K562 (cell line): ENCODE measurements around the gene PLK5. TPM values are rescaled to one million over a fixed set of nuclear protein-coding genes. Genes with fewer than 3 reads are reported as not detected.
A peak's percentile ranks its signal among the peaks of the same experiment; 100 is the strongest.

ENCODE experiments used
- CC2D1A ChIP-seq: fragments of 450-650 bp; IDR thresholded peaks from 2 replicates; pipeline ENCODE4 v1.6.1; 2017; ENCODE audit warnings: mild to moderate bottlenecking
- CCAR2 ChIP-seq: fragments of 200-400 bp; formaldehyde crosslinking; IDR thresholded peaks from 2 replicates; pipeline ENCODE4 v1.6.1; 2017; ENCODE audit warnings: mild to moderate bottlenecking, low read depth, low read length
- CHD1 ChIP-seq: fragments of 200-600 bp; sonication (generic); IDR thresholded peaks from one replicate; pipeline ENCODE4 v1.6.1; 2012; ENCODE audit warnings: mild to moderate bottlenecking, moderate library complexity, low read length, inconsistent platforms
- CSDE1 ChIP-seq, 2 experiments: fragments of 450-650 bp; IDR thresholded peaks; 2 replicates each; pipeline ENCODE4 v1.6.1; 2016; ENCODE audit warnings: mild to moderate bottlenecking in 1 of 2
- DIDO1 ChIP-seq: fragments of 450-650 bp; IDR thresholded peaks from 2 replicates; pipeline ENCODE4 v1.6.1; 2016; ENCODE audit warnings: low read depth, missing biosample characterization, missing genetic modification characterization
- EWSR1 ChIP-seq: fragments of 450-650 bp; IDR thresholded peaks from 2 replicates; pipeline ENCODE4 v1.6.1; 2018; ENCODE audit warnings: borderline replicate concordance, mild to moderate bottlenecking, low read depth, moderate library complexity; ENCODE audit not compliant: partially characterized antibody
- FOXK1 ChIP-seq: sonication (generic); formaldehyde crosslinking; IDR thresholded peaks from 2 replicates; pipeline ENCODE4 v1.8.0; 2022; ENCODE audit warnings: missing genetic modification reagents, mild to moderate bottlenecking, borderline replicate concordance
- FUS ChIP-seq: fragments of 200-400 bp; formaldehyde crosslinking; optimal IDR thresholded peaks from 2 replicates; pipeline ENCODE3; 2017; ENCODE audit warnings: low read depth, low read length
- IFI16 ChIP-seq: fragments of 250-450 bp; sonication (Bioruptor Pico); IDR thresholded peaks from 2 replicates; pipeline ENCODE4 v2.1.2; 2022; ENCODE audit warnings: mild to moderate bottlenecking, inconsistent platforms
- KDM2B ChIP-seq: fragments of 250-450 bp; sonication (Bioruptor Pico); IDR thresholded peaks from 2 replicates; pipeline ENCODE4 v1.8.0; 2021; ENCODE audit warnings: mild to moderate bottlenecking, moderate library complexity
- KLF6 ChIP-seq: fragments of 250-450 bp; sonication (Bioruptor Pico); IDR thresholded peaks from 2 replicates; pipeline ENCODE4 v1.4.0; 2020; ENCODE audit warnings: mild to moderate bottlenecking, moderate library complexity, borderline replicate concordance
- L3MBTL2 ChIP-seq: fragments of 450-650 bp; IDR thresholded peaks from 2 replicates; pipeline ENCODE4 v1.6.1; 2016; ENCODE audit warnings: mild to moderate bottlenecking, moderate library complexity
- LCOR ChIP-seq: sonication (generic); formaldehyde crosslinking; IDR thresholded peaks from 2 replicates; pipeline ENCODE4 v1.8.0; 2022; ENCODE audit warnings: mild to moderate bottlenecking, missing genetic modification reagents
- MAX ChIP-seq: sonication (generic); formaldehyde crosslinking; IDR thresholded peaks from 2 replicates; pipeline ENCODE4 v1.9.0; 2022; ENCODE audit warnings: mild to moderate bottlenecking, missing genetic modification reagents
- MCM5 ChIP-seq: fragments of 450-650 bp; IDR thresholded peaks from 2 replicates; pipeline ENCODE4 v1.6.1; 2016; ENCODE audit warnings: low read depth
- MIER1 ChIP-seq: fragments of 450-650 bp; IDR thresholded peaks from 2 replicates; pipeline ENCODE4 v1.6.1; 2016; ENCODE audit warnings: antibody characterized with exemption, mild to moderate bottlenecking, low read depth
- MNT ChIP-seq, 2 experiments: fragments of 450-650 bp; conservative IDR thresholded peaks; 2 replicates each; pipeline ENCODE4 v1.6.1; 2017; ENCODE audit warnings: mild to moderate bottlenecking in 2 of 2, moderate library complexity in 2 of 2
- NELFE ChIP-seq: IDR thresholded peaks from 2 replicates; pipeline ENCODE4 v1.6.1; 2011; ENCODE audit warnings: mild to moderate bottlenecking; ENCODE audit not compliant: insufficient read depth, insufficient read length
- POLR2H ChIP-seq: IDR thresholded peaks from 2 replicates; pipeline ENCODE4 v1.6.1; 2016; ENCODE audit warnings: missing genetic modification characterization, low read depth, mild to moderate bottlenecking, control low read depth, missing compliant biosample characterization, moderate library complexity
- PRMT5 ChIP-seq: sonication (generic); formaldehyde crosslinking; IDR thresholded peaks from 2 replicates; pipeline ENCODE4 v1.5.0; 2020; ENCODE audit warnings: missing genetic modification reagents
- RBM39 ChIP-seq: fragments of 200-400 bp; formaldehyde crosslinking; optimal IDR thresholded peaks from 2 replicates; pipeline ENCODE3; 2018; ENCODE audit warnings: low read depth, low read length
- RFX1 ChIP-seq: fragments of 450-650 bp; IDR thresholded peaks from 2 replicates; pipeline ENCODE4 v1.6.1; 2016; ENCODE audit warnings: mild to moderate bottlenecking, moderate library complexity
- SIN3A ChIP-seq, 2 experiments: fragments of 150-350 bp in 1 of 2; IDR thresholded peaks; 2 replicates each; pipeline ENCODE4 v1.6.1; 2011 to 2016; ENCODE audit warnings: borderline replicate concordance in 2 of 2, low read depth in 2 of 2, low read length in 2 of 2, mild to moderate bottlenecking in 2 of 2, moderate library complexity in 2 of 2; ENCODE audit not compliant: control insufficient read depth in 1 of 2
- STAT5B ChIP-seq: fragments of 250-450 bp; sonication (Bioruptor Pico); IDR thresholded peaks from 2 replicates; pipeline ENCODE4 v1.8.0; 2021; ENCODE audit warnings: mild to moderate bottlenecking, inconsistent platforms
- ZNF445 ChIP-seq: fragments of 250-450 bp; sonication (Bioruptor Pico); IDR thresholded peaks from 2 replicates; pipeline ENCODE4 v1.4.0; 2020; ENCODE audit warnings: low read depth, mild to moderate bottlenecking, moderate library complexity
- polyA plus RNA-seq, 8 experiments: library from polyadenylated mRNA; depleted of rRNA in 4 of 8; stranded (reverse) in 5 of 8; unstranded in 3 of 8; fragments of >200 nt; fragmentation: Nextera tagmentation in 2 of 8; fragmentation: Illumina TruSeq in 1 of 8; extraction: Ambion mirVana in 2 of 8; extraction: Trizol in 1 of 8; gene quantifications; 2 replicates each; pipeline versions ENCODE4 v1.2.1 to v1.2.3, GENCODE V29; 2011 to 2014; ENCODE audit warnings: inconsistent platforms in 1 of 8, missing spikeins in 1 of 8
- total RNA-seq, 7 experiments: library from RNA; depleted of rRNA in 6 of 7; stranded (reverse); fragments of >200 nt in 6 of 7; fragmentation: Illumina TruSeq in 2 of 7; extraction: Trizol in 2 of 7; gene quantifications; 2 replicates each; pipeline versions ENCODE4 v1.2.1 to v1.2.3, GENCODE V29; 2011 to 2021; ENCODE audit warnings: low replicate concordance in 1 of 7

PLK5 gene
- total and polyA plus RNA-seq, 9 of the 15 experiments (the other 6 are each of a cell fraction or from before 2014, with no cell fraction given): 0.04 to 0.23 (median 0.11) TPM; not detected in 5

- TF ChIP-seq IFI16 (CRISPR knock-in tag) (no peak), PRMT5 (CRISPR knock-in tag) (no peak), MNT (conservative IDR thresholded peaks at IDR 0.05) (peak in 1 of 2 experiments; percentile 70; a peak in 2 of 4 replicates), MIER1 (no peak), CCAR2 (no peak), FUS (peak; percentile 81), CHD1 (peak; percentile 94), POLR2H (tag) (no peak), STAT5B (CRISPR knock-in tag) (no peak), ZNF445 (CRISPR knock-in tag) (no peak), FOXK1 (no peak), MCM5 (no peak), DIDO1 (no peak), CSDE1 (IDR thresholded peaks at IDR 0.05) (no peak), SIN3A (IDR thresholded peaks at IDR 0.05; ENCODE audit: borderline replicate concordance in 2 of 2, control insufficient read depth in 1 of 2, low read depth in 2 of 2, low read length in 2 of 2) (0 out of 4 replicates have a peak, but pooled peaks of 1 of the 2 experiments have one; percentile 34), KLF6 (CRISPR knock-in tag) (no peak), RFX1 (no peak), L3MBTL2 (peak; percentile 70), LCOR (CRISPR knock-in tag) (no peak), NELFE (no peak), CC2D1A (no peak), KDM2B (CRISPR knock-in tag) (no peak), MAX (CRISPR knock-in tag) (peak; percentile 60; the same call in 1 of the 2 replicates), EWSR1 (no peak), RBM39 (no peak)
Measured at GRCh38 chr19:1491114-1491848, 32.6 kb upstream of the PLK5 start, which contains the start of gene REEP6 (continued).
